HG03460 (cell line): ENCODE measurements around the gene UQCRFS1.
"Not testable (repeated sequence)": the region's sequence is repeated elsewhere in the genome, so short reads cannot be mapped to it uniquely, and the experiment has no call there.

Source experiments
- ATAC-seq: cut with Tn5 transposase; IDR thresholded peaks from one replicate; pipeline ENCODE4 v1.9.1; 2021; ENCODE audit not compliant: unreplicated experiment

Gene UQCRFS1

DNA sequence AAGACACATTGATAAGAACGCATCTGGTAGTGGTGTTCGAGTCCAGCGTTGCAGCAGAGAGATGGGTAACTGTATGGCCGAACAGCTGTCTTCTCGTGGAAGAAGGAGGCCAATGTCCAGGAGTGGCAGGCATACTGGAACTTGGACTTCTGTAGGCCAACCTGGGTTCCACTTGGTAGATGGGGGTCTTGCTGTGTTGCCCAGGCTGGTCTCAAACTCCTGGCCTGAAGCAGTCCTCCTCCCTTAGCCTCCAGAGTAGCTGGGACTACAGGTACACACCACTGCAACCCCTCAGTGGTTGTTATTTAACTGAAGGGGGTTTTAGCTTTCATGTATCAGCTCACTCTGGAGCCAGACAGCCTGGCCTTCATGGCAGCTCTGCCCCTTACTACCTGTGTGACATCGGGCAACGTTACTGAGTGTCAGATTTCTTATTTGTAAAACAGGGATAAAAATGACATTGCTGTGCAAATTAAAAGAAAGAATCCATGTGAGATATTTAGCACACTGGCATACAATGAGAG lies 2.4 kb upstream of the UQCRFS1 start:
- no peak for ATAC-seq

DNA sequence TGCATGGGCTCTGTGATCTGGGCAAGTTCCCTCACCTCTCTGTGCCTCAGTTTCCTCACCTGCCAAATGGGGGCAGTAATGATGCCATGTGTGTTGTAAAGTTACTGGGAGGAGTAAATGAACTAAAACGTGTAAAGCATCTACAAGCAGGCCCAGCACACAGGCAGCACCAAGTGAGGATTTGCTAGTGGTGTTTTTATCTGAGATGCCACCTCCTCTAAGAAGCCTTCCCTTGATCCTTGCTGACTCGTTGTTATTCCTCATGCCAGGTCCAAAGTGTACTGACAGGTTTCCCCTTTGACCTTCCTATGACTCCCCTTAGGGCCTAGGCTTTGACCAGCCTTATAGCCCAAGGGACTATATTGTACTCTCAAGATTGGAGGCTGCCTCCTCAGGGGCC lies 1.5 kb upstream of the UQCRFS1 start:
- ATAC-seq: no peak

DNA sequence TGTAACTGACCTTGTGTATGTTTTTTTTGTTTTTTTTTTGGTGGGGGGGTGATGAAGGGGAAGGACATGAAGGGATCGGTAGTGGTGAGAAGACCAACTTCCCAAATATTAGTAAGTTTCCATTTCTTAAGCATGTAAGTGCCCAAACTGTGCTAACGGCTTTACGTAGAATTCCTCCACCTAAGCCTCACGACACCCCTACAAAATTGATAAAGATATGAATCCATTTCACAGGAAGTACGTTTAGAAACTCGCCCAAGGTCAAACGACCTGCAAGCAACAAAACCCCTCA lies 649 bp downstream of the UQCRFS1 start:
- ATAC-seq: no peak

DNA sequence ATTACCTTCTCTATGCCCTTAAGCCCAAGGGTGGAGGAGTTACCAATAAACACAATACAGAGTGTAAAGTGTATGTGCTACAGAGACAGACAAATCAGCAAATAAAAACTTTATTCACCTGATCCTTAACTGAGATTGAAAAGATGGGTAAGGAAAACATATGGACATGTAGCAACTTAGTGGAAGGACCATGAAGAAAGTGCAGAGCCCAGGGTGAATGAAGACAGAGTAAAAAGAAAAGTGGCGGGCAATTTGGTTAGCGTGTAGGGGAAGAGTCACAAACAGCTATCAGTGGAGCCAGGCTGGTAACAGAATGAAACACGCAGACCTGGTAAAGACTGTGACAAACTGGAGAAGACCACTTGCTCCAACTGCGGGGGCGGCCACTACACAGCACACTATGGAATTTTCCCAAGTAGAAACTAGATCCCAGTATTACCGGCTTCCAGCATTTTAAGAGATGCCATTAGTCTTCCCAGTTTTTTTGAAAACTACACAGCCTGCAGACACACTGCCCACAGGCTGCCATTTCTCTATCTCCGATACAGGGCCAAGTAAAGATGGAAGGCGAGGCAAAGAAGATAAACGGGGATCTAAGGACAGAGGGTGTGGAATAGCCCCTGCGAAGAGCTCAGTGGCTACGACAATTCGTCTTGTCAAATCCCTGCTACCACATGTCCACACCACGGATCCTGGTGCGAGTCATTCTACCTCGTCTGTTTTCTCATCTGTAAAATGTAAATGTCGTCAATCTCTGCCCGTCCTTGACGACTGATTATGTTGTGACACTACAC lies 1.2 kb downstream of the UQCRFS1 start:
- ATAC-seq: no peak

DNA sequence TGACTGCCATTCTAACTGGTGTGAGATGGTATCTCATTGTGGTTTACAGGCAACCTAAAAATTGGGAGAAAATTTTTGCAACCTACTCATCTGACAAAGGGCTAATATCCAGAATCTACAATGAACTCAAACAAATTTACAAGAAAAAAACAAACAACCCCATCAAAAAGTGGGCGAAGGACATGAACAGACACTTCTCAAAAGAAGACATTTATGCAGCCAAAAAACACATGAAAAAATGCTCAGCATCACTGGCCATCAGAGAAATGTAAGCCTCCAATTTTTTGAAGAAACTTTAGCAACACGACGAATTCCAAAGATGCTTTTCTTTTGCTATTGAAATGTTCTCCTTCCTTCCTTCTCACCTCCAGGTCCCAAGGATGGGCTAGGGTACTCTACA lies 1.9 kb downstream of the UQCRFS1 start:
- not testable (repeated sequence) for ATAC-seq

DNA sequence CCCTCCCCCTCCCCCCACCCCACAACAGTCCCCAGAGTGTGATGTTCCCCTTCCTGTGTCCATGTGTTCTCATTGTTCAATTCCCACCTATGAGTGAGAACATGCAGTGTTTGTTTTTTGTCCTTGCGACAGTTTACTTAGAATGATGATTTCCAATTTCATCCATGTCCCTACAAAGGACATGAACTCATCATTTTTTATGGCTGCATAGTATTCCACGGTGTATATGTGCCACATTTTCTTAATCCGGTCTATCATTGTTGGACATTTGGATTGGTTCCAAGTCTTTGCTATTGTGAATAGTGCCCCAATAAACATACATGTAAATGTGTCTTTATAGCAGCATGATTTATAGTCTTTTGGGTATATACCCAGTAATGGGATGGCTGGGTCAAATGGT lies 2.4 kb downstream of the UQCRFS1 start:
- not testable (repeated sequence) for ATAC-seq

DNA sequence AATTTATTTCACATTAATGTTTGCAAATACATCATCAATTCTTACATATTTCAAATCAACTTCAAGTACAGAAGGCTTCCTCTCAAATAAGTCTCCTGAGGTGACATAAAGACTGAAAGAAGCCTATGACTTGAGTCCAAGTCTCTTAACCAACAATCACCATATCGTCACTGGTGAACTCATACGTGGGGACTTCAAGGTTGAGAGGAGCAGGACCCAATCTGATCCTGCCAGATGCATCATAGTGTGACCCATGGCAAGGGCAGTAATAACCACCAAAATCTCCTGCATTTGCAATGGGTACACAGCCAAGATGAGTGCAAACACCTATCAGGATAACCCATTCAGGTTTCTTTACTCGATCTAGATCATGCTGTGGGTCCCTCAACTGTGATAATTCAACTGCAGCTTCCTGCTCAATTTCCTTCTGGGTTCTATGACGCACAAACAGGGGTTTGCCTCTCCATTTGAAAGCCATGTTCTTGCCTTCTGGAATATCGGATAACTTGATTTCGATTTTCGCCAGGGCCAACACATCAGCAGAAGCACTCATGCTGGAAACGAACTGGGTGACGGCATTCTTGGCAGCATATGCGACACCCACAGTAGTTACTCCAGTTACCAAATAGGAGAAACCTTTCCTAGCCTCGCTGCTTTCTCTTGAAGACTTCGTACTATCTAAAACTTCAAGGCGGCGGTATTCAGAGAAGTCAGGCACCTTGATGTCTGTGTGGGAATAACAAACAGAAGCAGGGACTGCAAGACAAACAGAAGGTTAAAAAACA lies 5.4 kb downstream of the UQCRFS1 start:
- not testable (repeated sequence) for ATAC-seq

DNA sequence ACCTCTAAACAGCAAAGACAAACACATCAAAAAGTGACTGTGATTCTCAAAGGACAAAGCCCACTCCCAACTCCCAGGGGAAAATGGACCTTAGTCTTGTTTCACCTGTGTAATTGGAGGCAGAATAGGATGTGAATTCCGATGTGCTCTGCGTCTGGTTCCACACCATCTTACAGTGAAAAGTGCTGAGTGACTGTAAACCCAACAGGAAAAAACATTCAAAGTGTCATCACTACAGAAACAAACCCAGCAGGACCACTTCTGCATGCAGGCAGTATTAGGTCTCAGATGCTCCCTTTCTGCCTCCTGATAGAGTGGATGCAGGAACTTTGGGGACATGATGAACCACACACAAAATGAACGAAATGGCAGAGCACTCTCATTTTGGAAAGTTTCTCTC lies 6.5 kb downstream of the UQCRFS1 start:
- ATAC-seq: no peak

DNA sequence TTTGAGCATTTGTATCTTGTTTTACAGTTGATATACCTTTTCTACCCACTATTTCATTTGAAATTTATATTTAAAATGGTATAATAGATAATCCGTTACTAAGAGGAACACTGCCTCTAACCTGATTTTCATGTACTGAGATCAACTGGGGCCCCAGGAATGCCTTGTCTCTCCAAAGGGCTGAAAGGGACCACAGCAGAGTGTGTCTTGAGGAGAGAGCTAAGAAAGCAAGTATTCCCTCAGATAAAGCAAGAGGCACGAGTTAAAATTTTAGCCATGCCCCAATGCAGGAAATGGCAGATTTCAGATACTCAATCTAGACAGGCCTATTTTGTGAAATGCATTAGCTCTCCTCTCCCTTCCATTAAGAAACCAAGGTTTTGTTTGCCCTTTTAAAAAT lies 10.7 kb downstream of the UQCRFS1 start:
- ATAC-seq: no peak

DNA sequence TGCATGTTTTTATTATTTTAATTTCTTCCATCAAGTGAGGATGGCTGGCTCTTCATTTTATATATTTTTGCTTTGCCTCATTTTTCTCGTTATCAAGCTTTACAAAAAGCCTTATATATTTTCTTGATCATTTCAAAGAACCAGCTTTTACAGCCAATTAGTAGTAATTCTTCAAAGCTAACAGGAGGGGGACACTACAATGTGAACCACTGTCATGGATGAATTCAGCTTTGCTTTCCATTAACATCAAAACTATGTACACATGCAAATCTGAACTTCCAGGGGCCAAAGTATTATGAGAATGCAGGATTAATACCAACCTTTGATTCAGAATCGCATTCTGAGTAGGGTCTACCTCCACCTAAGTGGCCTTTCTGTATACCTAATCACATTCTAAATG lies 11.1 kb downstream of the UQCRFS1 start:
- ATAC-seq: no peak

DNA sequence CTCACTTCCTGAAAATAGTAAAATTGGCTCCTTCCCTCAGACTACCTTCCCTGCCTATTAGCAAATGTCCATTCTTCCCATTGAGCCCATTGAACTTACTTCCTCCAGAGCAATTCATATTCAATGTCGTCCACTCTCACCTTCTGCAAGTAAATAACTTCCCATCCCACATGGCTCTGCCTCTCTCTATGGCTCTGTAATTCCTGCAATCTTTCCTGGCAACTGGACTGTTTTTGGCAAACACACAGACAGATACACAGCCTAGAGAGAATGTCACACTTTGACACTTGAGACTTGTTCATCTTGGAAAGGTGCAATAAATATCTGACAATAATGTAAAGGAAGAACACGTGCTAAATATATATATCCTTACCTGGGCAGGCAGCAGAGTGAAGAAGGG lies 18.3 kb downstream of the UQCRFS1 start:
- ATAC-seq: no peak

DNA sequence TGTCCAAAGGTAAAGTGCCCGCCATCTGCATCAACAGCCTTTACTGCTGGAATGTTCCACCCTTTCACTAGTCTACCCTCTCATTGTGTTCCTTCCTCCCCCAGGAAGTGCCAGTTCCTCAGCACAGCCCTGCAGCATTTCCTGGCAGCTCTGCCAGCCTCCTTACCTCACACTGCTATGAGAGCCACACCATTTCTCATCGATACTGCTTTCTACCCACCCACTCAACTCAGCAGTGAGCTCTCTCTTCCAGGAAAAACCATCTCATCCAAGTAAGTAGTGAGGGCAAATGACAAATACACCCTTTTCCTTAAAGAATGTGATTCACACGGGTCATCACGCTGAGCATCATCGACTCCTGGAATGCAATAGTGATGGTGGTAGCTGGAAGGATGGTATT lies 19.8 kb downstream of the UQCRFS1 start:
- ATAC-seq: no peak

DNA sequence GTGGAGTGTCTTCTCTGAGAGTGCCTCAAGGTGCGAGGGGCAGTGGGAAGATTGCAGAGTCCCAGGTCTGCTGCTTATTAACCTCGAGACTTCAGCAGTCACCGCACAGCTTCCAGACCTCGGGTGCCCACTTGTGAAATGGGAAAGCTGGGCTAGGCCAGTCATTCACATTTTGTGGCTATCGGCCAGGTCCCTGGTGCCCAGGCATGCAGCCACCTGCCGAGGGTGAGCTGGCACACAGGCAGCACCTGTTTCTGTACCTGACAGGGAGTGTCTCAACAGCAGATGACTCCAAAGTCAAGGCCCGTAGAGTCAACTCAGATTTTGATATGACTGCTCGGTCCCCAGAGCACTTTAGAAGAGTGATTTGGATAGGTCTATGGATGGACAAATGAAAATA lies 21.9 kb downstream of the UQCRFS1 start:
- no peak for ATAC-seq

DNA sequence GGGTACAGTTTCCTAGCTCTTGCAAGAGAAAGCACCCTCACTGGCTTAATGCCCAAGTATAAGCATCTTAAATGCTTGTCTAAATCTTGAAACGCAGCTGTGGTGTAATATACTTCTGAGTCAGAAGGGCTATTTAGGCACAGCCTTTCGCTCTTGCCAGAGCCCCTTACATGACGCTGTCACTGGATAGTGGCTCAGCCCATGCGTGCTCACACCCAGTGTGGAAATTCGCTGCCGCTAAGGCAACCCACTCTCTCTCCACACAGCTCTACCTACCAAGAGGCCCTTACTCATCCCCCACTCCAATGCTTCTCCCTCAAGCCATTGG lies 24.0 kb downstream of the UQCRFS1 start:
- no peak for ATAC-seq

DNA sequence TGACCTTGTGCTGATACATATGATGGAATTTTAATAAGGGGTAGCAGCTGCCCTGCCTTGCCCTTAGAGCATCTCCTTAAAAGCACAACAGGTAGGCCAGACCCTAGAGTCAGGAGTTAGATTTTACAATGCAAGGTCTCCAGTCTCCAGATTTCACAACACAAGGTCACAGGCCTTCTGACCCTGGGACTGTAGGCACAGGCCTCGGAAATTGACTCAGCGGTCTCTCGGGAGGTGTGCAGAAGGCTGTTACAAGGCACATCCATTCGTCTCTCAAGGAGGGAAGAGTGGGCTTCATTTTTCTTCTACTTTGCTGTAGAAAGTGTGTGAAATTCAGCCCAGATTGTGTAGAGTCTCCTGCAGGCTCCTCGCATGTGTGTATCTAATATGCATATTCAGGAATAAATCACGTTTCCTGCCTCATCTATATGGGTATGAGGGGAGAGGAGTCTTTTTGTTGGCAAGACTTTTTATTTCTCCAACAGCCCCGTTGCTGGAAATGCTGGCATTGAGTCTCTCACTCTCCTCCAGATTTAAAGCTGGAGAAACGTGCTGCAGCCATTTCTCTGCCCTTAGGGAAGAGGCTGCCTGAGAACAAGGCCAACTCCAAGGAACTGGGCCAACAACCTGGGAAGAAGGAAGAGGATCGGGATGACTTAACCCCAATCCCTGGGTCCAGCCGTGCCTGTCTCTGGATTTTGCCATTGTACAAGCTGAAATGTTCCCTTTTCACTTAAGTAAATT lies 24.5 kb downstream of the UQCRFS1 start:
- ATAC-seq: no peak

DNA sequence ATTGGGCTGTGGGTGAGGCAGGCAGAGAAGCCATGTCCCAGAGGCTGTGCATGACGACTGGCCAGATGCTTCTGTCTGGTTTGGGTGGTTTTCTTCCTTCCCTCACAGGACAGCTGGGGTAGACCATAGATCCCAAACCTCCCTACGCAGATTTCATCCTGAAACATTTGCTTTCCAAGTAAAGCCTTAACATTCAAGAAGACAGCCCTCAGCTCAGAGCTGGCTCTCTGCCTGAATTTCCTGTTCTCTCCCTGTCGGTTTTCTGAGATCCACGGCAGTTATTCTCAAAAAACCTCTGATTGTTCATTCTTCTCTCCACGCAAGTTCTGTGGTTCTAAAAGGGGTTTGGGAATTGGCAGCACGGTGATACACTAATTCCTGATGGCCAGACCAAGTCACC lies 25.3 kb downstream of the UQCRFS1 start:
- no peak for ATAC-seq

DNA sequence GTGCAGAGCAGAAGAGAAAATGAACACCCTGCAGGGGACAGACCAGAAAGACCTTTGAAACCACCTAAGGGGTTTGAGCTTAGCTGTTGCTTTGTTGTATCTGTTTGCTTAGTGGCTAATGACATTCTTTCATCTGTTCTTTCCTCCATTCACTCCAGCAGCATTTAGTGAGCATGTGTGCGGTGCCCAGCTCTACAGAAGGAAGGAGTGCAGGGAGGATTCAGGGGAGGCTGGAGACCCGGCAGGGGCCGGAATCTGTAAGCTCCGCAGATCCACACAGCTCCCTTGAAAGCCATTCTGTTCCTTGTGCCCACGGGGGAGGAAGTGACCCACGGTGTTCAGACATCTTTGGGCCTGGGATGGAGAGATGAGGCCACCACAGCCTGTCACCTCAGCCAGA lies 27.5 kb downstream of the UQCRFS1 start:
- ATAC-seq: no peak

DNA sequence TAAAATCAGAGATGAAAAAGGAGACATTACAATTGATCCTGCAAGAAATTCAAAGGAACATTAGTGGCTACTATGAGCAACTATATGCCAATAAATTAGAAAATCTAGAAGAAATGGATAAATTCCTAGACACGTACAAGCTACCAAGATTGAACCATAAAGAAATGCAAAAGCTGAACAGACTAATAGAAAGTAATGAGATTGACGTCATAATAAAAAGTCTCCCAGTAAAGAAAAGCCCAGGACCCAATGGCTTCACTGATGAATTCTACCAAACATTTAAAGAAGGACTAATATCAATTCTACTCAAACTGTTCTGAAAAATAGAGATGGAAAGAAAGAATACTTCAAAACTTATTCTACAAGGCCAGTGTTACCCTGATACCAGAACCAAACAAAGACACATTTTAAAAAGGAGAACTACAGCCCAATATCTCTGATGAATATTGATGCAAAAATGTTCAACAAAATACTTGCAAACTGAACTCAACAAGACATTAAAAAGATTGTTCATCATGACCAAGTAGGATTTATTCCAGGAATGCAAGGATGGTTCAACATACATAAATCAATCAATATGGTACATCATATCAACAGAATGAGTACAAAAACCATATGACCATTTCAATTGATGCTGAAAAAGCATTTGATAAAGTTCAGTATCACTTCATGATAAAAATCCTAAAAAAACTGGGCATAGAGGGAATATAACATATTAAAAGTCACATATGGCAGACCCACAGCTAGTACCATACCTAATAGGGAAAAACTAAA lies 35.8 kb downstream of the UQCRFS1 start:
- ATAC-seq: no peak

DNA sequence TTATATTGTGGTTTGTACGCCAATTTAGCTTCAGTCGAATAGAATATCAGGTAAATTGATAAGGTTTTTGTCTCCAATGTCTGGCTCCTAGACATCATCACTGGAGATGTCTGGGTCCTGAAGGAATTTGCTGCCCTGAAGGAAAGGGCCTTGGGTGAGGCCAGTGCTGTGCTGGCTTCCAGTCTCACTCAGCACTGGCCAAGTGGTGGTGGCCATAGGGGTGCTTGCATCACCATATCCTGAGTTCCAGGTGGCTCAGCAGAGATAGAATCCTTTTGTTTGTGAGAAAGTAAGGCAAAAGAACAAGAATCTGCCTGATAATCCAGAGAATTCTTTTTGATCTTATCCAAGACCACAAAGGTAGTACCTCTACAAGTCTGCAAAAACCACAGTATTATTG lies 39.1 kb downstream of the UQCRFS1 start:
- ATAC-seq: no peak

DNA sequence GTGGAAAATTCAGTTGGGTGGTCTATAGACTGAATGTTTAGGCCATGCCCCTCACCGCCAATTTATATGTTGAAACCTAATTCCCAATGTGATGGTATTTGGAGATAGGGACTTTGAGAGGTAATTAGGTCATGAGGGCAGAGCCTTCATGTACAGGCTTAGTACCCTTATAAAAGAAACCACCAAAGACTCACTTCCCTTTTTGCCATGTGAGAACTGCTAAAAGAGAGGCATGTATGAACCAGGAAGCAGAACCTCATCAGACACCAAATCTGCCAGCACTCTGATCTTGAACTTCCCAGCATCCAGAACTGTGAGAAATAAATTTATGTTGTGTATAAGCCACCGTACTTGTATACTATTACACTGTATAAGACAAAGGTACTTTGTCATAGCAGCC lies 40.6 kb downstream of the UQCRFS1 start:
- ATAC-seq: no peak

DNA sequence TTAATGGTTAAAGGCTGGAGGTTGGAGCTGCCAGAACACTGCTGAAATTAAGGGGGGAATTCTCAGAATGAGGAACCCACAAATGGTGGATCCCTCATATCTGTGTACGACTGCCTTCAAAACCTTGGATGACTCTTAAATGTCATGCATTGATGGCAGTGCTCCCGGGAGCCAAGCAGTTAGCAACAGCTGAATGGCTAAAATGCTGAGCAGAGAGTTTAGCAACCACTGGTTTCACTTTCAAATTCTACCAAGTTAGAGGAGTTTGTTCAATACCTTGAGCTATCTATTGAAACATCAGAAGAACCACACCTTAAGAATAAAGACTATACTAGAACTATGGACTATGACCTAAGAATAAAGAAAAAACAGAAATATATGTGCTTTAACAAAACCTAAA lies 41.4 kb downstream of the UQCRFS1 start:
- no peak for ATAC-seq
